ENCODE results near the gene CNPY1.

GRCh38 chr7:155458878-155459699, 87.3 kb downstream of the CNPY1 start:
- TF ChIP-seq CTCF (IDR thresholded peaks at IDR 0.05) (no peak), EZH2 (IDR thresholded peaks at IDR 0.05; ENCODE audit: borderline replicate concordance, insufficient read depth, low read depth, low read length, poor library complexity, severe bottlenecking) (peak; percentile 33)
